WERI-Rb-1 (cell line): ENCODE measurements around the gene TMEM120A.

Experiments
- DNase-seq: peaks from one replicate; pipeline ENCODE4 v3.0.0-alpha.2; 2020
- H3K27ac ChIP-seq: fragments of 250-450 bp; sonication (Bioruptor Pico); 2 replicates; pipeline ENCODE4 v1.5.1; 2020; ENCODE audit warnings: mild to moderate bottlenecking, moderate library complexity
- H3K27me3 ChIP-seq: fragments of 250-450 bp; sonication (Bioruptor Pico); 2 replicates; pipeline ENCODE4 v1.5.1; 2021; ENCODE audit warnings: mild to moderate bottlenecking, low read depth, moderate library complexity; ENCODE audit not compliant: insufficient read depth, severe bottlenecking
- H3K36me3 ChIP-seq: fragments of 250-450 bp; sonication (Bioruptor Pico); 2 replicates; pipeline ENCODE4 v1.5.1; 2020; ENCODE audit warnings: mild to moderate bottlenecking, moderate library complexity
- H3K4me3 ChIP-seq: 2 replicates; pipeline ENCODE4 v1.5.1; 2011; ENCODE audit warnings: low read depth, mild to moderate bottlenecking, control low read depth, low read length
- H3K9me3 ChIP-seq: fragments of 250-450 bp; sonication (Bioruptor Pico); 2 replicates; pipeline ENCODE4 v1.5.1; 2021; ENCODE audit warnings: mild to moderate bottlenecking, moderate library complexity; ENCODE audit not compliant: severe bottlenecking
- TF ChIP-seq, protein P1 (sequence below): IDR thresholded peaks from 2 replicates; pipeline ENCODE4 v1.5.1; 2011; ENCODE audit warnings: low read depth, mild to moderate bottlenecking, control low read depth, inconsistent platforms, low read length

Gene TMEM120A

DNA sequence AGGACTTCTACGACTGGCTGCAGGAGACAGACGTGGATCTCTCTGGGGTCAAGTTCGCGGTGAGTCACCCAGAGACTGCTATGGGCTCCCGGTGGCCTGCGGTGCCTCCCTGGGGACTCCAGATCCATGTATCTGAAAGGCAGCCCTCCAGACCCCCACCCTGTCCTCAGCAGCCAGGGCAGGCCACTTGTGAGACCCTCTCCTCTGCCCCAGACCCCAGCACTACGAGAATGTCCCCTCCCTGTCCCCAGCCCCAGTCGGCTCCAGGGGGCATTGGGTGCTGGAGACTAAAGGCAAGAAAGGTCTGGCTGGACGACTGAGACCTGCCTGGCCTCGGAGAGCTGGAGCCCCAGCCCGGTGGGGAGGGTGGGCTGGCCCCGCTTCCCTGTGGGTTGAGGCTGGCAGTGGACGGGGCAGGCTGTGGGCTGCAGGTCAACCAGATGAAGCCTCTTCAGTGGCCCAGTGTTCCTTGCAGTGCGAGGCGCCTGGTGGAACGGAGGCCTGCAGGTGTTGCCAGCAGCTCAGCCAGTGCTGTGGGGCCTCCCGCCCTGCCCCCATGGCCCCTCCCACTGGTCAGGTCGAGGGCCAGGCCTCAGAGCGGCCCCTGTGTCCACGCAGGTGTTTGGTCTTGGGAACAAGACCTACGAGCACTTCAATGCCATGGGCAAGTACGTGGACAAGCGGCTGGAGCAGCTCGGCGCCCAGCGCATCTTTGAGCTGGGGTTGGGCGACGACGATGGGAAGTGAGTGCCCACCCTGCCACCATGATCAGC is 13.8 kb downstream of the TMEM120A start:
- H3K36me3 ChIP-seq: peaks cover 28% of the 10 kb centered on the region
- no peaks in the 10 kb centered on the region for H3K27me3 ChIP-seq
- no peak overlapping the region for H3K27ac ChIP-seq

DNA sequence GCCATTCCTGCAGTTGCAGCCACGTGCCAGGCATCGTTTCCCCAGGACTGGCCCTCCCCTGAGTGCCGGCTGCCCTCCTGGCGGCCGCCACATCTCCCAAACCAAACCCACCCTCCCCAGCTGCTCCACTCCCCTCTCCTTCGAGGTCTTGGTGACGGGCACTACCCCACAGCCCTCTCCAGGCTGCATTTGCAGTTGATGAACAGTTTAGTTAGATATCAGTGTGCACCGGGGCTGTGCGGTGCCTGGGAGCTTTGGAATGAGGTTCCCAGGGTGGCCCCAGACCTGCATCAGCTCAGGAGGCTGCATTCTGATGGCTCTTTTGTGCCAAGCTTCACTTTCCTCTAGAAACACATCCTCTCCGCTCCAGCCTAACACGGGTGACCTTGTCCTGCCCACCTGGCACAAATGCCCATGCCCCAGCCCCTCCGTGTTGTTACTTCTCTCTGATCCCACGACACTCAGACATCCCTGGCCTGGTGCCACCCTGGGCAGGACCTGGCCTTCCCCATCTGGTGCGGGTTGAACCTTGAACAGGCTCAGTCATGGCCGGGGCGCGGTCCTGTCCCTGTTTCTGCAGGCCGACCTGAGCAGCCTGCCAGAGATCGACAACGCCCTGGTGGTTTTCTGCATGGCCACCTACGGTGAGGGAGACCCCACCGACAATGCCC is 14.5 kb downstream of the TMEM120A start:
- H3K36me3 ChIP-seq: peaks cover 22% of the 10 kb centered on the region
- DNase-seq: no peak

More for the DNA sequence above, 13.8 kb downstream of the TMEM120A start:
- H3K9me3 ChIP-seq: no peaks in the 10 kb centered on the region
- DNase-seq: no peak
- H3K4me3 ChIP-seq: no peak overlapping the region
- TF ChIP-seq, protein P1, sequence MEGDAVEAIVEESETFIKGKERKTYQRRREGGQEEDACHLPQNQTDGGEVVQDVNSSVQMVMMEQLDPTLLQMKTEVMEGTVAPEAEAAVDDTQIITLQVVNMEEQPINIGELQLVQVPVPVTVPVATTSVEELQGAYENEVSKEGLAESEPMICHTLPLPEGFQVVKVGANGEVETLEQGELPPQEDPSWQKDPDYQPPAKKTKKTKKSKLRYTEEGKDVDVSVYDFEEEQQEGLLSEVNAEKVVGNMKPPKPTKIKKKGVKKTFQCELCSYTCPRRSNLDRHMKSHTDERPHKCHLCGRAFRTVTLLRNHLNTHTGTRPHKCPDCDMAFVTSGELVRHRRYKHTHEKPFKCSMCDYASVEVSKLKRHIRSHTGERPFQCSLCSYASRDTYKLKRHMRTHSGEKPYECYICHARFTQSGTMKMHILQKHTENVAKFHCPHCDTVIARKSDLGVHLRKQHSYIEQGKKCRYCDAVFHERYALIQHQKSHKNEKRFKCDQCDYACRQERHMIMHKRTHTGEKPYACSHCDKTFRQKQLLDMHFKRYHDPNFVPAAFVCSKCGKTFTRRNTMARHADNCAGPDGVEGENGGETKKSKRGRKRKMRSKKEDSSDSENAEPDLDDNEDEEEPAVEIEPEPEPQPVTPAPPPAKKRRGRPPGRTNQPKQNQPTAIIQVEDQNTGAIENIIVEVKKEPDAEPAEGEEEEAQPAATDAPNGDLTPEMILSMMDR: no peak

DNA sequence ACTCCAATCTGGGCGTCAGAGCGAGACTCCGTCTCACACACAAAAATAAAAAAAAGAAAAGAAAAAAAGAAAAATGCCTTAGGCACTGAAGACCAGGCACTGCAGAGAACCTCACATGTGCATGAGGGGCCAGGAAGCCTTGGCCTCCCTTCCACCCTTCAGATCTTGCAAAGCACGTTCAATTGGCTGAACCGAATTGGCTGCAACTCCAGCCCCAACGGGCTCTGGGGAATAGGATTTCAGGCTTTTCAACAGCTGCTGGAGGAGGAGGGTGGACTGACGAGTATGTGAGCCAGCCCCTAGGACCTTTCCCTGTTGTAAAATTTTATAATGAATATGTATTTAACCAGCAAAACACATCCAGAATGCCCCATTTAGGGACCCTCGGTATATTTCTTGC is 16.7 kb downstream of the TMEM120A start:
- H3K9me3 ChIP-seq: no peaks in the 10 kb centered on the region
- TF ChIP-seq, protein P1: no peak
- H3K4me3 ChIP-seq: no peak overlapping the region
- H3K27ac ChIP-seq: no peak overlapping the region
- DNase-seq: no peak
- no peaks in the 10 kb centered on the region for H3K27me3 ChIP-seq
- H3K36me3 ChIP-seq: peaks cover 11% of the 10 kb centered on the region

More for the DNA sequence above, 14.5 kb downstream of the TMEM120A start:
- Histone ChIP-seq H3K4me3 (no peak overlapping the region), H3K27me3 (no peaks in the 10 kb centered on the region), H3K9me3 (no peaks in the 10 kb centered on the region), H3K27ac (no peak overlapping the region)
- TF ChIP-seq, protein P1: no peak

DNA sequence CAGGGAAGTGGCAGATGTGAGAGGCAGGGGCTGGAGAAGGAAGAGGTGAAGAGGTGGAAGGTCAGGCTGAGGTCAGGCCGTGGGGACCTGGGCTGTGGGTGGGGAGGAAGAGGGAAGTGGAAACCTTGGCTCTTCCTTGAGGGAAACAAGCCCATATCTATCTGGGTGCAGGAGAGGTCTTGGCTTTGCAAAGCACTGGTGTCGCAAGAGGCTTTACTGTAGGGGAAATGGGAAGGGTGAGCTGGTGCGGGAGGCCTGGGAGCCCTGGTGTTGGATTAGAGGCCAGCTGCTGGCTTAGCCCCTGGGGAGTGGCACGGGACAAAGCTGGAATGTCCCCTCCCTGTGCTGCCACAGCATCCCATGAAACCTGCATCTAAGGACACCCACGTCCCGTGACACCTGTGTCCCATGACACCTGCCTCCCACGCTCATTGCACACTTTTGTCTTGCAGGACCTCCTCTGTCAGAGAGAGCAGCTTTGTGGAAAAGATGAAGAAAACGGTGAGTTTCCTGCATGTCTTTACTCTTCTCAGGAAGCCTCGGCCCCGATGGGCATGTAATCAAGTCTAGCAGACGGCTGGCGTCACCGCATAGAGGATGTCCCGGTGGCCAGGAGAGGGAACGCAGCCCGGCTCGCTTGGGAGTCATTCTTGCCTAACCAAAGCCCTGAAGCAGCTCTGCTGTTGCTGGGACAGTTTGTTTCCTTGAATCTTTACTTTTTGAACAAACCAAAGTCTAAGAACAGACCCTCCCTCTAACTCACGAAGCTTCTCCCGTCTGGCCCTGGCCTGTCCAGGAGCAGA is 22.2 kb downstream of the TMEM120A start:
- Histone ChIP-seq H3K36me3 (peaks cover 4% of the 10 kb centered on the region; the same call in 1 of the 2 replicates), H3K9me3 (no peaks in the 10 kb centered on the region), H3K4me3 (no peak overlapping the region), H3K27me3 (no peaks in the 10 kb centered on the region), H3K27ac (no peak overlapping the region)
- DNase-seq: no peak
- TF ChIP-seq, protein P1: peak; percentile 42; the same call in 1 of the 2 replicates

DNA sequence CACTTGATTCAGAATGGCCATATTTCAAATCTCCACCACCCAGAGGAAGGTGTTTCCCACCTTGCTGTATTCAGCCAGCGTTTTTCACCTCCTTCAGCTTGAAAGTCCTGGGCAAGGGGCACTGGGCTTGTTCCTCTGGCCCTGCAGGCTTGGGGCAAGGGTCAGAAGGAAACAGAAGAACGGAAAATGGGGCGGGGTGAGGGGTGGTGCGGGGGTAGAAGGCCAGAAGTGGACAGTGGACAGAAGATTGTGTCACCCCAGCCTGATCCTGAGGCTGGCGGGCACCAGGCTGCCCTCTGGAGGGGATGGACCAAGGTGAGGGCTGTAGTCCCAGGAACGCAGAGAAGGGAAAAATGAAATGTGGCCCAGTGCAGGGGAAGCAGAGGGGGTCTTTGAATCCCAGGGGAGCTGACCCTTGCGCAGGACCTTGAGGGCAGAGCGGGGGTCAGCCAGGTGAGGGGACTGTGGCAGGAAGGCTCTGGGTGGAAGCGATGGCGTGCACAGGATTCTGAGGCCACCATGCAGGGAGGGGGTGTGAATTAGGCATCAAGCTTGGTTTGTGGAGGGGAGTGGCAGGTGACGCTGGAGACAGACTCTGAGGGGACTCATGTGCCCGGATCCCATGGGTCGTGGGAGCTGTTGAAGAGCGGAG is 23.0 kb downstream of the TMEM120A start:
- Histone ChIP-seq H3K27me3 (no peaks in the 10 kb centered on the region), H3K9me3 (no peaks in the 10 kb centered on the region), H3K36me3 (peaks cover 4% of the 10 kb centered on the region; the same call in 1 of the 2 replicates), H3K4me3 (no peak overlapping the region), H3K27ac (no peak overlapping the region)
- DNase-seq: no peak
- TF ChIP-seq, protein P1: peak; percentile 22; the same call in 1 of the 2 replicates
